ENCODE measurements around the gene MUC22.
"Not testable (repeated sequence)": the region's sequence is repeated elsewhere in the genome, so short reads cannot be mapped to it uniquely, and the experiment has no call there.

Gene MUC22

DNA sequence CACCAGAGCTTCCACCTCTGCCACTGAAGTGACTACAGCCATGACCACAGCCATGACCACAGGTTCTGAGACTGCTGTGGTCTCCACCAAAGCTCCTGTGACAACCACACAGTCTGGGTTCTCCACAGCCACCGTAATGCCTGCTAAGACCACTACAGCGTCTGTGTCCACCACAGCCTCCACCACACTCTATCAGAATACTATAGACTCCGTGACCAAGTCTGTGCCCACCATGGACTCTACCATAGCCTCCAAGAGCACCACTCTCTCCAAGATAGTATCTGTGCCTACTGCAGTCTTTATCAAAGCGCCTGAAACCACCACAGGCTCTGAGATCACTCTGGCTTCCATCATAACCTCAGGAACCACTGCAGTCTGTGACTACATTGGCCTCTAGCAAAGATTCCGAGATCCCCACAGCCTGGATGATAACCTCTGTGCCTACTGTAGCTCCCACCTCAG is 45.1 kb upstream of the MUC22 start:
- no peak for TF ChIP-seq MYC (IDR thresholded peaks at IDR 0.05; ENCODE audit: low read depth, low read length)
- TF ChIP-seq, protein P1, sequence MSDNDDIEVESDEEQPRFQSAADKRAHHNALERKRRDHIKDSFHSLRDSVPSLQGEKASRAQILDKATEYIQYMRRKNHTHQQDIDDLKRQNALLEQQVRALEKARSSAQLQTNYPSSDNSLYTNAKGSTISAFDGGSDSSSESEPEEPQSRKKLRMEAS (IDR thresholded peaks at IDR 0.05; ENCODE audit: low read depth, low read length), result no peak
- TF ChIP-seq POLR2A (IDR thresholded peaks at IDR 0.05; ENCODE audit: extremely low read depth, insufficient read length), result no peak
- TF ChIP-seq, protein P2, sequence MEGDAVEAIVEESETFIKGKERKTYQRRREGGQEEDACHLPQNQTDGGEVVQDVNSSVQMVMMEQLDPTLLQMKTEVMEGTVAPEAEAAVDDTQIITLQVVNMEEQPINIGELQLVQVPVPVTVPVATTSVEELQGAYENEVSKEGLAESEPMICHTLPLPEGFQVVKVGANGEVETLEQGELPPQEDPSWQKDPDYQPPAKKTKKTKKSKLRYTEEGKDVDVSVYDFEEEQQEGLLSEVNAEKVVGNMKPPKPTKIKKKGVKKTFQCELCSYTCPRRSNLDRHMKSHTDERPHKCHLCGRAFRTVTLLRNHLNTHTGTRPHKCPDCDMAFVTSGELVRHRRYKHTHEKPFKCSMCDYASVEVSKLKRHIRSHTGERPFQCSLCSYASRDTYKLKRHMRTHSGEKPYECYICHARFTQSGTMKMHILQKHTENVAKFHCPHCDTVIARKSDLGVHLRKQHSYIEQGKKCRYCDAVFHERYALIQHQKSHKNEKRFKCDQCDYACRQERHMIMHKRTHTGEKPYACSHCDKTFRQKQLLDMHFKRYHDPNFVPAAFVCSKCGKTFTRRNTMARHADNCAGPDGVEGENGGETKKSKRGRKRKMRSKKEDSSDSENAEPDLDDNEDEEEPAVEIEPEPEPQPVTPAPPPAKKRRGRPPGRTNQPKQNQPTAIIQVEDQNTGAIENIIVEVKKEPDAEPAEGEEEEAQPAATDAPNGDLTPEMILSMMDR (IDR thresholded peaks at IDR 0.05; ENCODE audit: low read depth, low read length), result no peak
- DNase-seq (ENCODE audit: low read depth), result no peak
- H3K4me3 ChIP-seq (ENCODE audit: low read depth, low read length), result no peak overlapping the region

DNA sequence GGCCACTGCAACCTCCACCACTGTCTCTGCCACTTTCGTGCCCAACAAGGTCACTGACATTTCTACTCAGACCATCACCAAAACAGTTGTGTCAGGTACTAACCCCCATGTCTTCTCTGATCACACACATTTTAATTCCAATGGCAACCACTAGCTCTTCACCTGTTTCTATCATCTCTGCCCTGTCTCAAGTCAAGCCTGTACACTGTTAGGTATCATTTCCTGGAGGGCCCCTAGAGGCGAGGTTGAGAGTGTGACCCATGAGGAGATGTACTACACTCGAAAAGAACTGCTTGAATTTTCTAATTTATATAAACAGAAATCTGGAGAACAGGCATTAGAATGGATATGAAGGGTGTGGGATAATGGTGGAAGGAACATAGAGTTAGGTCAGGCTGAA is 44.1 kb upstream of the MUC22 start:
- TF ChIP-seq, protein P1 (IDR thresholded peaks at IDR 0.05; ENCODE audit: low read depth, low read length), result no peak
- no peak for TF ChIP-seq MYC (IDR thresholded peaks at IDR 0.05; ENCODE audit: low read depth, low read length)
- TF ChIP-seq, protein P2 (IDR thresholded peaks at IDR 0.05; ENCODE audit: low read depth, low read length), result no peak
- TF ChIP-seq POLR2A (IDR thresholded peaks at IDR 0.05; ENCODE audit: extremely low read depth, insufficient read length), result no peak
- DNase-seq (ENCODE audit: low read depth), result no peak
- no peak overlapping the region for H3K4me3 ChIP-seq (ENCODE audit: low read depth, low read length)

- DNase-seq (ENCODE audit: low read depth); H3K4me3 ChIP-seq (ENCODE audit: low read depth, low read length): not testable (repeated sequence)
Observed at GRCh38 chr6:30969171-30969570, 41.1 kb upstream of the MUC22 start.

- no peak for DNase-seq (ENCODE audit: low read depth)
- no peak overlapping the region for H3K4me3 ChIP-seq (ENCODE audit: low read depth, low read length)
- TF ChIP-seq MYC (IDR thresholded peaks at IDR 0.05; ENCODE audit: low read depth, low read length) (no peak), POLR2A (IDR thresholded peaks at IDR 0.05; ENCODE audit: extremely low read depth, insufficient read length) (no peak)
- TF ChIP-seq, protein P1 (IDR thresholded peaks at IDR 0.05; ENCODE audit: low read depth, low read length), result no peak
- TF ChIP-seq, protein P2 (IDR thresholded peaks at IDR 0.05; ENCODE audit: low read depth, low read length), result no peak
Observed at GRCh38 chr6:30970946-30971345, 39.3 kb upstream of the MUC22 start.

GRCh38 chr6:30972816-30973215 is 37.5 kb upstream of the MUC22 start:
- DNase-seq (ENCODE audit: low read depth), result no peak
- TF ChIP-seq MYC (IDR thresholded peaks at IDR 0.05; ENCODE audit: low read depth, low read length) (no peak), POLR2A (IDR thresholded peaks at IDR 0.05; ENCODE audit: extremely low read depth, insufficient read length) (no peak)
- TF ChIP-seq, protein P1 (IDR thresholded peaks at IDR 0.05; ENCODE audit: low read depth, low read length), result no peak
- TF ChIP-seq, protein P2 (IDR thresholded peaks at IDR 0.05; ENCODE audit: low read depth, low read length), result no peak
- H3K4me3 ChIP-seq (ENCODE audit: low read depth, low read length), result no peak overlapping the region

DNA sequence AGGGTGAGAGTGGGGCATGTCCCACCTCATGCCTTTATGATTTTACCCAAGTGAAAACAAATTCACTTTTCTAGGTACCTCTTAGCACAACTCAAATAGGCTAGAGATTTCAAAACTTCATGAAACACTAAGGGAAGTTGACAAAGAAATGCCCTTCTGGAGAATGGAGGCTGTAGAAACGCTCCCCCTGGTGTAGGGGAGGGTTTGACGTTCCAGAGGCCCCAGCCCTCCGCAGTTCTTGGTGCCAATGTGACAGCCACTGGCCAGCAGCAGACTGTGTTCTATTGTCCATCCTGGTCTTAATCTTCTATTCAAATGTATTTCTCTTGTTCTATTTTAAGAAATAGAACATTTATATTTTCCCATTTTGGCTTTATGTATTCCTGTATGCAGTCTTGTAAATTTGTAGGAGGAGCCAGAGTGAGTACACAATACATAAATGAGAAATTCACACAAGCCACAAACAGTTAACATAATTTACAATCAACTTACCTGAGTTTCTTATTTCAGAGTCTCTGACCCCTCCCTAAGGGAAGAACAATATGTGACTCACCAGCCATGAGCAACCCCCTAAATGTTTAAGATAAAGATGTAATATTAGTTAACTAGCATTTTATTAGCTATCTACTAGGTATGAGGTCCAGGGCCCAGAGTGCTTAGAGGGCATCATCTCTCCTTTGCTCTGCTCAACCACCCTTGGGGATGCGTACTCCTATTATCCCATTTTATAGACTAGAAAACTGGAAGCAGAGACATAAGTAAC is 35.6 kb upstream of the MUC22 start:
- H3K4me3 ChIP-seq (ENCODE audit: low read depth, low read length), result no peak overlapping the region
- TF ChIP-seq, protein P1 (IDR thresholded peaks at IDR 0.05; ENCODE audit: low read depth, low read length), result no peak
- TF ChIP-seq MYC (IDR thresholded peaks at IDR 0.05; ENCODE audit: low read depth, low read length) (no peak), POLR2A (IDR thresholded peaks at IDR 0.05; ENCODE audit: extremely low read depth, insufficient read length) (no peak)
- TF ChIP-seq, protein P2 (IDR thresholded peaks at IDR 0.05; ENCODE audit: low read depth, low read length), result no peak
- no peak for DNase-seq (ENCODE audit: low read depth)

Data from NB4 (cell line).